SU-DHL-6 (cell line): ENCODE results near the gene NPHS1.

Experiments
- CTCF ChIP-seq: fragments of 200-600 bp; sonication (generic); IDR thresholded peaks from one replicate; pipeline ENCODE4 v1.5.1; 2017; ENCODE audit warnings: antibody characterized with exemption, mild to moderate bottlenecking, low read length, moderate library complexity; ENCODE audit not compliant: insufficient read depth, poor library complexity, severe bottlenecking
- EZH2phosphoT487 ChIP-seq: fragments of 200-600 bp; sonication (generic), shearing (Covaris generic); conservative IDR thresholded peaks from 2 replicates; pipeline ENCODE4 v1.6.1; 2018; ENCODE audit warnings: mild to moderate bottlenecking, antibody characterized with exemption, low read length, moderate library complexity, mixed read lengths

- TF ChIP-seq CTCF (no peak), EZH2phosphoT487 (no peak)
Measured at GRCh38 chr19:35842666-35843272, 9.5 kb downstream of the NPHS1 start.
